Mucosa of descending colon (tissue), 3 donors: Measurements from ENCODE around the gene MRC1. TPM values are rescaled to one million over a fixed set of nuclear protein-coding genes. Genes with fewer than 3 reads are reported as not detected.
"Not testable (repeated sequence)": the region's sequence is repeated elsewhere in the genome, so short reads cannot be mapped to it uniquely, and the experiment has no call there.

ENCODE experiments used
- ATAC-seq: fragments of 200-7000 bp; cut with Tn5 transposase; one replicate; pipeline ENCODE4 v1.9.1; 2020; ENCODE audit warnings: mild to moderate bottlenecking, moderate library complexity
- DNase-seq, 3 donors: peaks; one replicate each; pipeline ENCODE4 v3.0.0-alpha.2; 2020
- H3K36me3 ChIP-seq: fragments of 200-600 bp; one replicate; pipeline ENCODE4 v1.8.0; 2021; ENCODE audit warnings: low read depth, mild to moderate bottlenecking
- H3K4me1 ChIP-seq: fragments of 200-600 bp; one replicate; pipeline ENCODE4 v1.8.0; 2021; ENCODE audit warnings: low read depth, mild to moderate bottlenecking
- H3K4me3 ChIP-seq: fragments of 200-600 bp; one replicate; pipeline ENCODE4 v1.8.0; 2021; ENCODE audit warnings: mild to moderate bottlenecking
- H3K9me3 ChIP-seq: fragments of 200-600 bp; one replicate; pipeline ENCODE4 v1.8.0; 2021; ENCODE audit warnings: mild to moderate bottlenecking
- CTCF ChIP-seq: fragments of 200-600 bp; IDR thresholded peaks from one replicate; pipeline ENCODE4 v1.8.0; 2022; ENCODE audit warnings: antibody characterized with exemption, mild to moderate bottlenecking
- intact Hi-C, 2 donors: fragments of 100-400 bp; cut with DNase I in 1 of 2; cut with micrococcal nuclease in 1 of 2; formaldehyde crosslinking; loops; one replicate each; pipeline versions ENCODE4 v1.11.0 to v1.11.1; 2022; cut with DNase I, micrococcal nuclease
- microRNA-seq: library from miRNA; unstranded; fragments of <30 nt; microRNA quantifications from one replicate; pipeline ENCODE4, GENCODE V29; 2019
- total RNA-seq, 3 donors: library from RNA; stranded (reverse); fragmentation: NEBNext Ultra II Directional in 2 of 3; extraction: Animal tissue kit (Norgen Biotek cat#: 25700) in 2 of 3; gene quantifications; one replicate each; pipeline versions ENCODE4 v1.2.1 to v1.2.4, GENCODE V29; 2021 to 2023
- donor health status: DM: no; HTN: no; CAD: no; lungs with moderate emphysema.
- donor health status: DM: no; HTN: no; CAD: no.
- donor health status: DM: no; HTN: yes; CAD: no.

Gene MRC1
- total RNA-seq, 3 donors from 2014 or later = 6.9 to 48.4 (median 43.0) TPM

GRCh38 chr10:17951868-17952371 is 142.8 kb downstream of the MRC1 start, which contains the start of gene SLC39A12:
SLC39A12 (plus strand) TSS chr10:17951918; CDS start chr10:17953277, 1,359 bp downstream.
- Histone ChIP-seq H3K9me3 (no peaks in the 10 kb centered on the region), H3K4me3 (no peak within 1 kb of the TSS), H3K36me3 (no peaks in the 10 kb centered on the region), H3K4me1 (no peaks in the 10 kb centered on the region)
- intact Hi-C loops = no loop called here
- TF ChIP-seq CTCF = no peak
- ATAC-seq (no peak), DNase-seq (no peak)

GRCh38 chr10:17954372-17954771 is 145.2 kb downstream of the MRC1 start:
- intact Hi-C loops = not testable (repeated sequence)

GRCh38 chr10:17954861-17955260 is 145.7 kb downstream of the MRC1 start:
- no peak for ATAC-seq
- intact Hi-C loops = no loop called here
- no peaks in the 10 kb centered on the region for H3K4me1 ChIP-seq

More at GRCh38 chr10:17954372-17954771, 145.2 kb downstream of the MRC1 start:
- not testable (repeated sequence) for ATAC-seq, H3K4me1 ChIP-seq, DNase-seq, H3K36me3 ChIP-seq, H3K4me3 ChIP-seq, H3K9me3 ChIP-seq

GRCh38 chr10:17958049-17958448 is 148.9 kb downstream of the MRC1 start:
- Histone ChIP-seq H3K4me1 (no peaks in the 10 kb centered on the region), H3K4me3 (no peak overlapping the region), H3K9me3 (no peaks in the 10 kb centered on the region), H3K36me3 (no peaks in the 10 kb centered on the region)
- no peak for TF ChIP-seq CTCF
- intact Hi-C loops = no loop called here
- no peak for ATAC-seq
- no peak for DNase-seq

More at GRCh38 chr10:17954861-17955260, 145.7 kb downstream of the MRC1 start:
- no peak for TF ChIP-seq CTCF
- Histone ChIP-seq H3K4me3 (no peak overlapping the region), H3K9me3 (no peaks in the 10 kb centered on the region), H3K36me3 (no peaks in the 10 kb centered on the region)
- DNase-seq = no peak

GRCh38 chr10:17959870-17960269 is 150.7 kb downstream of the MRC1 start:
- TF ChIP-seq CTCF = no peak
- ATAC-seq = no peak
- intact Hi-C loops = no loop called here

More at GRCh38 chr10:17959870-17960269, 150.7 kb downstream of the MRC1 start:
- H3K4me3 ChIP-seq = no peak overlapping the region
- no peaks in the 10 kb centered on the region for H3K36me3 ChIP-seq
- no peaks in the 10 kb centered on the region for H3K9me3 ChIP-seq
- H3K4me1 ChIP-seq = no peaks in the 10 kb centered on the region
- no peak for DNase-seq

Small RNAs within 50 kb of the gene (microRNA-seq; reads per million reads assigned to microRNA genes)
- gene MIR511 = 22.4 reads per million, percentile 44 among the genes with 10 or more reads in this experiment

Other genes starting within 250 kb of the MRC1 start
- gene HACD1, start 192.0 kb upstream of the MRC1 start, total RNA-seq = 10 to 100 TPM in 1 of 3 donors, 1 to 10 TPM in 2; 2.8 to 33.8 (median 6.3) TPM
- 10 to 100 TPM; 16.4 to 17.8 (median 17.6) TPM for gene STAM, start 165.2 kb upstream of the MRC1 start, total RNA-seq
- gene TMEM236, start 57.1 kb upstream of the MRC1 start, total RNA-seq = 10 to 100 TPM; 37.8 to 80.8 (median 59.9) TPM
- under 1 TPM in 2 of 3 donors, not detected in 1; 0.09 to 0.14 TPM for gene SLC39A12, start 142.6 kb downstream of the MRC1 start, total RNA-seq